Fibroblast of skin of left biceps (primary cell): Measurements from ENCODE around the gene ERBB2.
"Not testable (repeated sequence)": the region's sequence is repeated elsewhere in the genome, so short reads cannot be mapped to it uniquely, and the experiment has no call there.

Experiments
- DNase-seq, 2 experiments: peaks; one replicate each; pipeline ENCODE4 v3.0.0-alpha.2; 2013; ENCODE audit warnings: low read depth in 2 of 2

The ERBB2 gene

DNA sequence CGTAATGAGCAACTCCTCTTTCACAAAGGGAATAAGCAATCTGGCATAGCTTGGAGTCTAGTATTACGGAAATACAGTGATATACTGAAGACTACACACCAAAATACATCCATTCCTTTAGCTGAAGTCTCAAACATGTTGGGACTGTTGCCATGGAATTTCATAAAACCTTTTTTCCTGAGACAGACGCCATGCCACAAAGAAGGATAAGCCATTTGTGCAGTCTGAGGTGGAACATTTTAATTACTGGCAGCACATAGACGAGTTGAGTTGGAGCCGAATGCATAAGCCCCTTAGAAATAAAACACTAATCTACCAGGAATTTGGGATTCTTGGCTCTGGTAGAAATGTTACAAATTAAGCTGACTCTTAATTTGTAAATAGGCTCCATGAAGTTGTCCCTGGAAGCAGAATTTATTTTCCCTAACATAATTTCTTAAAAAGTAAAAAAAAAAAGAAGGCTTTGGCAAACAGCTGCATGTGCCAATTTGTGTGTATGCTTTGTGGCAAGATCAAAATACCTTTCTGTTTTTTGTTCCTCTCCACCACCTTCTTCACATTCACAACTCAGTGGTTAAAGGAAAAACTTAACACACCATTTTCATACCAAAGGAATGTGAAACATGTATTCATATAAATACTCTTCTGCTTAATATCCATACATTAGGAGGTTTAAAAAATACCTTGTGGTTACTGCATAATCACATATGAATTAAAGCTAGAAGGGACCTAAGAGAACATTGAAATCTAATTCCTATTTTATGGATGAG is 63.4 kb downstream of the ERBB2 start:
- DNase-seq, result peak; percentile 73 to 75

DNA sequence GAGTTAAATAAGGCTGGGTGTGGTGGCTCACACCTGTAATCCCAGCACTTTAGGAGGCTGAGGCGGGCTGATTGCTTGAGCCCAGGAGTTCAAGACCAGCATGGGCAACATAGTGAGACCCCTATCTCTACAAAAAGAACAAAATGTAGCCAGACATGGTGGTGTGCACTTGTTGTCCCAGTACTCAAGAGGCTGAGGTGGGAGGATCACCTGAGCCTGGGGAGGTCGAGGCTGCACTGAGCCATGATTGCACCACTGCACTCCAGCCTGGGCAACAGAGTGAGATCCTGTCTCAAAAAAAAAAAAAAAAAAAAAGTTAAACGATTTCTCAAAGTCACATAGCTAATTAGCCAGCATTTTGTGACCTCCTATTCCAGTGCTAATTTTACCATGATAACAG is 64.3 kb downstream of the ERBB2 start:
- DNase-seq, result not testable (repeated sequence)

DNA sequence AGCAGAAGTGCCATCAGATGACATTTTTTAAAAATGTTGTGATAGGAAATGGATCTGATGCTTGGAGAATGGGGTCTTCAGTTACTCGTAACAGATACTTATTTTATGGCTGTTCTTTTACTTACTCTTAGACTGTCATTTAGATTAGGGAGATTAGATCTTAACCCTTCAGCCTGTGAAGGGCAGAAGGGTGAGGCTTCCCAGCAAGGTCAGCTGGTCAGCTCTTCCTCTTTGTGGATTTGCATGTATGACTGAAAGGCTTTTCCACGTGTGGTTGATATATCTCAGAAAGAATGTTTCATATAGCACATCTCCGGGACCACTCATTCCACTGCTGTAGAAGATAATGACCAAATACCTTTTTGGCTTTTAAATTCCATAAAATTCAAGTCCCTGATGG is 65.3 kb downstream of the ERBB2 start:
- no peak for DNase-seq

DNA sequence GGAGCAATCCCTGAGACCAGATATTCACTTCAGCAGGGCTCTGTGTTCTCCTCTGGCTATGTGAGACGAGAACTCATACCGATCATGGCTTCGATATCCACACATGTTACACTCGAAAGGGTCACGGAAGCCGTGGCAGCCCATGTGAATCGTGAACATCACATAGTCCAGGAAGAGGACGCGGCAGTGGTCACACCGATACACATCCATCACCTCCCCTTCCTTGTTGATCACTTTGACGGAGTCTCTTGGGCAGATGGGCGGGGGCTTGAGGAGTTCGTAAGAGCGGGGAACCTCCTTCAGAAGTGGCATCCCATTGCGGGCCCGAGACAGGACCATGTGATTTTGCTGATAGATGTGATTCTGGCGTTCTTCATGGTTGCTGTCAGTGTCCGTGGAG is 65.9 kb downstream of the ERBB2 start:
- no peak for DNase-seq

DNA sequence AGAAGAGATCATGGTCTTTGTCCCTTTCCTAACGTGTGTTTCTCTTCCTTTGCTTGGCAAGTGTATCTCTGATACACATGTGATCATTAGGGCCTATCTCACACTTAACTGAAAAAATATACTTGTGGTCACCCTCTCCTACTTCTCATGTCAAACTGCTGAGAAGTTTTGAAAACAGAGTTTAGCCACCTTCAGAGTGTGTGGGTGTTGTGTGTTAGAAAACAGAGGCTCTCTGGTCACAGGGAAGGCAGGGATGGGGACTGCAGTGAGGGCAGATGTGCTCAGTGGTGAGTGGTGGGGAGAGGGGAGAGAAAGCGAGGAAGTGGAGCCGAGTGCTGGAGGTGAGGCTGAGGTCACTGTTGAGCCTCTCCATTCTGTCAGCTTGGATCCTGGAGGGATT is 67.3 kb downstream of the ERBB2 start:
- no peak for DNase-seq

DNA sequence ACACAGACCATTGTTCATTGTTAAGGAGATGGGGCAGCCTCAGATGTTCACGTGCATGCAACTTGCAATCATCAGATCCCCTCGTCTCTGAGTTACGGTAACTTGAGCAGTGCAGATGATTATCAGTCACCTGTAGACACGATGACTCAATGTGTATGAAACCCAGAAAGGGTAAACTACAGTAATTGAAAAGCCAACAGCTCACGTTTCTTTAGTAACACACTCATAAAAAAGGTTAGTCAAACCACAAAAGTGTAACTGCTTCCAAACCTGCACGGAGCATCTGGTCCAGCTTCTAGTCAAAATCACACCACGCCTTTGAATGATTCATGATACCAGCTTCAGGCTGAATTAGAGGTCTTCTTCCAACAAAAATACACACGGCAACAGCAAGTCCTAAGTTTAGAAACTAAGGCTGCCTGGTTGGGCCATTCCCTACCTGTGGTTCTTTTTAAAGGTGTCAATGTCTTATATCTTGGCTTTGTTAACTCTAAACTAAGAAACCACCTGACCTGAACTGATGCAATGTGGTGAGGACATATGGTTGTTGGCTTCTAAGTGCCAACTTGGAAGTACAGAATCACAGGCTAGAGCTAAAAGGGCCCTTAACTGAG is 70.2 kb downstream of the ERBB2 start:
- no peak for DNase-seq

DNA sequence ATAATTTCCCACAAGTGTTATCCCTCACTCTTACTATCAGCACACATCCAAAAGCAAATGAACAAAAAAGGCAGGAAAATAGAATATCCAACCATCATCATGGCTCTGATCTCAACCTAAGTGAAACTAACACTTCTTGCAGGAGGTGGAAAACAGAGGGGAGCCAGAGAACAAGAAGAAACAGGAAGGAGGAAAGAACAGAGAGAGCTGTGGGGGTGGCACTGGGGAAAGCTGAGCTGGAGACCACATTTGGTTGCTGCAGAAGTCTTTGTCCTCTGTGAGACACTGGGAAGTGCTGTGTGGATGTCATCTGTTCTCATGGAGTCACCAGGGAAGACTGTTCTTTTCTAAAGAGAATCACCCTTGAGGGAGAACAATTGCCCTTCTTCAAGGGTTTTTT is 72.6 kb downstream of the ERBB2 start:
- no peak for DNase-seq

DNA sequence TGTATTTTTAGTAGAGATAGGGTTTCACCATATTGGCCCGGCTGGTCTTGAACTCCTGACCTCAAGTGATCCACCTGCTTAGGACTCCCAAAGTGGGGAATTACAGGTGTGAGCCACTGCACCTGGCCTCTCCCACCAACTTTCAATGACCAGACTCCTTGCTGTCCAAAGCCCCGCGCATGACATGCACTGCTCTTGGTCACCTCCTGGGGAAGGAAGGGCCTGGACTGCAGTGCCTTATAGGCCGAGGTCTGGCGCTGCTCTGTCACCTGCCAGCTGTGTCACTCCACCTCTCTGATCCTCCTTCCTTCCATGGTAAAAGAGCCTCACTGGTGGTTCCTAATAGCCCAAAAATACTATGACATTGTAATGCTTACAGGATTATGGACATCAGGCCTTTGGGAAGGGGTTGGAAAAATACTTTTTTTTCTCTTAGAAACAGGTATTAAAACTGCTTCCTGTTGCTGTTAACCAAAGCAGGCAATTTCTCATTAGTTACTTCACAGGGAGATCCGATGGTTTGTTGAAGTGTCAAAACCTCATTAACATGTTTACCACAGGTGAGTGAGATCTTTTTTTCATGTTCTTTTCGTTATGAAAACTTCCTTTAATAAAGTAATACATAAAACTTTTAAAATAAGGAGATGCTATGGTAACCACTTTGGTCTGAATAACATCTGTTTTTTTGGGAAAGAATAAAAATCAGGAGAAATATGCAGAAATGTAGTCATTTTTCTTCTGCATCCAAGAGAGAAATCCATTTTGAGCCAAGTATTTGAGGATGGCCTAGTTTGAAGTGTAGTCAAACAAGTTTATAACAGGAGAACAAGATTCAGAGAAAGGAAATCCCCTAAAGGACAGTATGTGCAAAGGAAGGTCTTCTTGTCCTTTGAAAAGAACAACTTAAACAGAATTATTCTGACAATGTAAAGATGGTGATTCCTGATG is 73.4 kb downstream of the ERBB2 start:
- no peak for DNase-seq

DNA sequence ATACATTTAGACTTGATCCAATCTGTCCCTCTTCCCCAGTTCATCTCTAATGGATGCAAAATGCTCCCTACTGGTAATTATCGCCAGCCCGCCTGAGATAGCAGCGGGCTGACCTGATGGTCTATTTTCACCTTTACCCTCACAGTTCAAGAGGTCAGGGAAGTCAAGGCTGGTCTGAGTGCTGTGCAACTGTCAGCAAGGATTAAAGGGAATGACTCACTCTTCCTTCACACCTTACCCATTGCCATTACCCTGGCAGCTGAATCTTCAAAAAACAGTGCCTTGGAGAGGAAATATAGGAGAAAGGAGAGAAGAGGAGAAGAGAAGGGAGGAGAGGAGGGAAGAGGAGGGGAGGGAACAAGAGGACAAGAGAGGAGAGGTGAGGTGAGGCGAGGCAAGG is 74.2 kb downstream of the ERBB2 start:
- DNase-seq, result no peak

DNA sequence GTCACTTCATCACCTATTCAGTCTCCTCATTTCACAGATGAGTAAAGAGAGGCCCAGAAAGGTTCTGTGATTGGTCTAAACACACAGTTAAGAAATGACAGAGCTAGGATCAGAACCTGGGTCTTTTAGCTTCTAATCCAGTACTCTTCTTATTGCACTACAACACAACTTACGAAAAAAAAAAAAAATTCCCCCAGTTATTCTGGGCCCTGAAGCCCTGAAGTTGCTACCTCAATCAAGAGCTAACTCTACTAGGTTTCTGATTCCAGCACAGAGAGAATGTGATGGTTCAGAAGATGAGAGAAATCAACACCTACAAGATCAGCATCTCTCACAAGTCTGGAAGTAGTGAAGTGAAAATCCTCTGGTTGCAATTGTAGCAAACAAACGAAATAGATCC is 75.2 kb downstream of the ERBB2 start:
- no peak for DNase-seq

DNA sequence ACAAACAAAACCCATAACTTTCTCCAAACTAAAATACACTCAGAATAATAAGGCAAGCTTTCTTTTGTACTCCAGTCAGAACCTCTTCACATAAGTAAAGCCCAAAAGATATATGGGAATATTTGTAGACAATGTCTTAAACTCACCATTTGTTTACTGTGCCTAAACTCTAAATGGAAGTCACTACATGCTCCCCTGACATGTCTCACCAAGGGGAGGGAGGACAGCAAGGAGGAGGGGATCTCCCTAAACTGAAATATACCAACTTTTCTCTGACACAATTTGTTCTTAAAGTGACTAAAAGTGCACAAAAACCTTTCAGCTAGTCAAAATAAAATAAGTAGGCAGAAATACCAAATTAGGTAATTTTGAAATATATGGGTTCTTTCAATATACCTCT is 76.4 kb downstream of the ERBB2 start:
- DNase-seq, result no peak

DNA sequence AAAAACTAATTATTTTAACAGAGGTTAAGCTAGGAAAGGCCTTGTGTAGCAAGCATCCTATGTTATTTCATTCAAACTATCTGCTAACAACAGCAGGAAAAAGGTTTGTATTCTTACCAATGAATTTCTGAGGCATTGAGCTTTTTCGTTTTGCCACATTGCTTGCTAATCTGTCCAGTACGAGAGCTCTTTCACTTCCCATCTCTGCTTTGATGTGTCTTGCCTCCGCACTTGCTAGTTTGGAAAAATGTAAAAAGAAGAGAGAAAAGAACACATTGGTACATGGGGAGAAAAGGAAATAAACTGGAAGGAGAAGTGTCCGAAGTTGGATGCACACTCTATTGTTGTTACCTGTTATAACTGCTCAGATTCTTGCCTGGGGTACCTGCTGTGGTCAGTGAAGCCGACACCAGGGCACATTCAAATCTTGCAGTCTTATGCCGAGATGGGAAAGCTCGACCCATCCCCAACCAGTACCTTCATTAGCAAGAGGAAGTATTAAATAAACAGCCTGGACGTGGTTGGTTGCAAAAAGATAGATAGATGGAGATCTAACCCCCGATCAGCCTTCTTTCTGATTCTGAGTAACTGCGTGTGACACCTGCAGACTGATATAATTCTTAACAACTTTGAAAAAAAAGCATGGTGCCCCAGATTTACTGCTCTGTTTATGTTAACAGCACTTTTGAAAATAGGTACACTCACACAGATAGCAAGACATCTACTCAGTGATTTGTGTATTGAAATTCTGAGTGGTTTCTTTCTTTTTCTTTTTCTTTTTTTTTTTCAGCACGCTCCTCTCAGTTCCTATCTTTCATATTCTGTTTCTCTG is 77.9 kb downstream of the ERBB2 start:
- no peak for DNase-seq
